Measurements from ENCODE around the gene SVOPL.

Gene SVOPL

GRCh38 chr7:138585283-138585993 lies 115.7 kb downstream of the SVOPL start:
- WGBS (ENCODE audit: extremely low coverage, insufficient coverage, insufficient read length), result no CpG with 5 or more reads among the region's 5 CpGs

GRCh38 chr7:138584696-138585095 lies 116.5 kb downstream of the SVOPL start:
- Histone ChIP-seq H2BK12ac (ENCODE audit: low read length) (no peak overlapping the region), H3K9ac (ENCODE audit: low read length) (no peak overlapping the region), H3K27me3 (ENCODE audit: insufficient read depth, low read length) (no peaks in the 10 kb centered on the region), H3K79me1 (ENCODE audit: low read length) (no peaks in the 10 kb centered on the region), H3K36me3 (ENCODE audit: control insufficient read depth in 1 of 2, insufficient read depth in 2 of 2, low read length in 2 of 2) (peaks cover 8 to 19% of the 10 kb centered on the region in 2 experiments), H3K4me2 (ENCODE audit: low read length) (no peak overlapping the region), H4K12ac (ENCODE audit: low read depth, low read length) (no peak overlapping the region), H3K23ac (ENCODE audit: low read length) (no peak overlapping the region), H3K14ac (ENCODE audit: low read length) (no peak overlapping the region), H3K4me3 (ENCODE audit: low read depth, low read length) (no peak overlapping the region), H3K27ac (ENCODE audit: low read depth, low read length) (no peak overlapping the region), H2AFZ (ENCODE audit: insufficient read depth, low read length, poor library complexity) (no peak overlapping the region), H2BK5ac (ENCODE audit: low read depth, low read length, poor library complexity) (no peak overlapping the region), H3K4me1 (ENCODE audit: control insufficient read depth in 1 of 2, insufficient read depth in 2 of 2, low read length in 2 of 2) (no peaks in the 10 kb centered on the region), H2AK5ac (ENCODE audit: low read length) (no peak overlapping the region), H3K18ac (ENCODE audit: low read length) (no peak overlapping the region), H4K8ac (ENCODE audit: low read depth, low read length) (no peak overlapping the region), H3K9me3 (ENCODE audit: insufficient read depth, low read depth, low read length) (no peaks in the 10 kb centered on the region), H3K4ac (ENCODE audit: low read depth, low read length) (no peak overlapping the region), H3K79me2 (ENCODE audit: control insufficient read depth, insufficient read depth, low read length, poor library complexity) (no peaks in the 10 kb centered on the region), H2BK120ac (ENCODE audit: insufficient read depth, low read length, poor library complexity) (no peak overlapping the region), H4K91ac (ENCODE audit: low read depth, low read length) (no peak overlapping the region)
- no CpG with 5 or more reads among the region's 4 CpGs for WGBS (ENCODE audit: extremely low coverage, insufficient coverage, insufficient read length)
- peak in 1 of 2 donors; percentile 1 for DNase-seq

More at GRCh38 chr7:138585283-138585993, 115.7 kb downstream of the SVOPL start:
- Histone ChIP-seq H2BK5ac (ENCODE audit: low read depth, low read length, poor library complexity) (no peak overlapping the region), H3K4me1 (ENCODE audit: control insufficient read depth in 1 of 2, insufficient read depth in 2 of 2, low read length in 2 of 2) (no peaks in the 10 kb centered on the region), H2BK12ac (ENCODE audit: low read length) (no peak overlapping the region), H2BK120ac (ENCODE audit: insufficient read depth, low read length, poor library complexity) (no peak overlapping the region), H3K79me1 (ENCODE audit: low read length) (no peaks in the 10 kb centered on the region), H3K79me2 (ENCODE audit: control insufficient read depth, insufficient read depth, low read length, poor library complexity) (no peaks in the 10 kb centered on the region), H3K9me3 (ENCODE audit: insufficient read depth, low read depth, low read length) (no peaks in the 10 kb centered on the region), H2AK5ac (ENCODE audit: low read length) (no peak overlapping the region), H3K4ac (ENCODE audit: low read depth, low read length) (no peak overlapping the region), H3K4me3 (ENCODE audit: low read depth, low read length) (no peak overlapping the region), H2AFZ (ENCODE audit: insufficient read depth, low read length, poor library complexity) (no peak overlapping the region), H3K9ac (ENCODE audit: low read length) (no peak overlapping the region), H4K91ac (ENCODE audit: low read depth, low read length) (no peak overlapping the region), H3K27me3 (ENCODE audit: insufficient read depth, low read length) (no peaks in the 10 kb centered on the region), H3K18ac (ENCODE audit: low read length) (no peak overlapping the region), H3K4me2 (ENCODE audit: low read length) (no peak overlapping the region), H3K36me3 (ENCODE audit: control insufficient read depth in 1 of 2, insufficient read depth in 2 of 2, low read length in 2 of 2) (peaks cover 7 to 18% of the 10 kb centered on the region in 2 experiments), H3K27ac (ENCODE audit: low read depth, low read length) (no peak overlapping the region), H4K8ac (ENCODE audit: low read depth, low read length) (no peak overlapping the region), H3K23ac (ENCODE audit: low read length) (no peak overlapping the region), H3K14ac (ENCODE audit: low read length) (no peak overlapping the region), H4K12ac (ENCODE audit: low read depth, low read length) (no peak overlapping the region)
- no peak for DNase-seq

- peaks cover 10 to 22% of the 10 kb centered on the region in 2 experiments for H3K36me3 ChIP-seq (ENCODE audit: control insufficient read depth in 1 of 2, insufficient read depth in 2 of 2, low read length in 2 of 2)
- H4K12ac ChIP-seq (ENCODE audit: low read depth, low read length), result no peak overlapping the region
- H2AK5ac ChIP-seq (ENCODE audit: low read length), result no peak overlapping the region
- no peak overlapping the region for H3K9ac ChIP-seq (ENCODE audit: low read length)
- DNase-seq, result peak in 1 of 2 donors; percentile 56
- H3K4ac ChIP-seq (ENCODE audit: low read depth, low read length), result no peak overlapping the region
- no peak overlapping the region for H3K23ac ChIP-seq (ENCODE audit: low read length)
- no peak overlapping the region for H2BK120ac ChIP-seq (ENCODE audit: insufficient read depth, low read length, poor library complexity)
- no peak overlapping the region for H4K8ac ChIP-seq (ENCODE audit: low read depth, low read length)
- H3K4me3 ChIP-seq (ENCODE audit: low read depth, low read length), result no peak overlapping the region
- no peak overlapping the region for H3K18ac ChIP-seq (ENCODE audit: low read length)
- H2AFZ ChIP-seq (ENCODE audit: insufficient read depth, low read length, poor library complexity), result no peak overlapping the region
- H3K27me3 ChIP-seq (ENCODE audit: insufficient read depth, low read length), result no peaks in the 10 kb centered on the region
- no peak overlapping the region for H3K27ac ChIP-seq (ENCODE audit: low read depth, low read length)
- H3K9me3 ChIP-seq (ENCODE audit: insufficient read depth, low read depth, low read length), result no peaks in the 10 kb centered on the region
- H3K4me2 ChIP-seq (ENCODE audit: low read length), result no peak overlapping the region
- H4K91ac ChIP-seq (ENCODE audit: low read depth, low read length), result no peak overlapping the region
- no peak overlapping the region for H2BK12ac ChIP-seq (ENCODE audit: low read length)
- no peak overlapping the region for H3K14ac ChIP-seq (ENCODE audit: low read length)
- no peaks in the 10 kb centered on the region for H3K79me1 ChIP-seq (ENCODE audit: low read length)
- H3K79me2 ChIP-seq (ENCODE audit: control insufficient read depth, insufficient read depth, low read length, poor library complexity), result no peaks in the 10 kb centered on the region
- no peaks in the 10 kb centered on the region for H3K4me1 ChIP-seq (ENCODE audit: control insufficient read depth in 1 of 2, insufficient read depth in 2 of 2, low read length in 2 of 2)
- no peak overlapping the region for H2BK5ac ChIP-seq (ENCODE audit: low read depth, low read length, poor library complexity)
Observed at GRCh38 chr7:138584283-138584682, 116.9 kb downstream of the SVOPL start.

- no peak overlapping the region for H2BK120ac ChIP-seq (ENCODE audit: insufficient read depth, low read length, poor library complexity)
- no peak overlapping the region for H3K27ac ChIP-seq (ENCODE audit: low read depth, low read length)
- H3K14ac ChIP-seq (ENCODE audit: low read length), result no peak overlapping the region
- no peaks in the 10 kb centered on the region for H3K79me1 ChIP-seq (ENCODE audit: low read length)
- H4K8ac ChIP-seq (ENCODE audit: low read depth, low read length), result no peak overlapping the region
- H3K79me2 ChIP-seq (ENCODE audit: control insufficient read depth, insufficient read depth, low read length, poor library complexity), result no peaks in the 10 kb centered on the region
- WGBS (ENCODE audit: extremely low coverage, insufficient coverage, insufficient read length), result no CpG with 5 or more reads among the region's 4 CpGs
- no peak overlapping the region for H3K4me3 ChIP-seq (ENCODE audit: low read depth, low read length)
- H3K4me1 ChIP-seq (ENCODE audit: control insufficient read depth in 1 of 2, insufficient read depth in 2 of 2, low read length in 2 of 2), result no peaks in the 10 kb centered on the region
- no peaks in the 10 kb centered on the region for H3K9me3 ChIP-seq (ENCODE audit: insufficient read depth, low read depth, low read length)
- no peak overlapping the region for H3K18ac ChIP-seq (ENCODE audit: low read length)
- no peak overlapping the region for H3K4me2 ChIP-seq (ENCODE audit: low read length)
- H4K91ac ChIP-seq (ENCODE audit: low read depth, low read length), result no peak overlapping the region
- H2BK5ac ChIP-seq (ENCODE audit: low read depth, low read length, poor library complexity), result no peak overlapping the region
- peaks cover 11 to 30% of the 10 kb centered on the region in 2 experiments for H3K36me3 ChIP-seq (ENCODE audit: control insufficient read depth in 1 of 2, insufficient read depth in 2 of 2, low read length in 2 of 2)
- no peak overlapping the region for H3K4ac ChIP-seq (ENCODE audit: low read depth, low read length)
- no peak overlapping the region for H2BK12ac ChIP-seq (ENCODE audit: low read length)
- no peak overlapping the region for H3K23ac ChIP-seq (ENCODE audit: low read length)
- no peak overlapping the region for H2AFZ ChIP-seq (ENCODE audit: insufficient read depth, low read length, poor library complexity)
- H2AK5ac ChIP-seq (ENCODE audit: low read length), result no peak overlapping the region
- DNase-seq, result no peak
- no peak overlapping the region for H3K9ac ChIP-seq (ENCODE audit: low read length)
- no peak overlapping the region for H4K12ac ChIP-seq (ENCODE audit: low read depth, low read length)
- H3K27me3 ChIP-seq (ENCODE audit: insufficient read depth, low read length), result no peaks in the 10 kb centered on the region
Observed at GRCh38 chr7:138581065-138581464, 120.1 kb downstream of the SVOPL start.

Measured in trophoblast cell (in vitro differentiated cells and primary cell).